ENCODE results near the gene GYPC.

GRCh38 chr2:126655051-126655450, 907 bp upstream of the GYPC start:
- no peak for TF ChIP-seq GATA2 (IDR thresholded peaks at IDR 0.05; ENCODE audit: low read depth, low read length)
- no peak for TF ChIP-seq GATA3 (IDR thresholded peaks at IDR 0.05; ENCODE audit: low read depth, low read length)

Data from SH-SY5Y (cell line).